Mucosa of descending colon (tissue), 3 donors: ENCODE data around the gene SH3TC1. TPM values are rescaled to one million over a fixed set of nuclear protein-coding genes. Genes with fewer than 3 reads are reported as not detected.

Source experiments
- ATAC-seq: fragments of 200-7000 bp; cut with Tn5 transposase; one replicate; pipeline ENCODE4 v1.9.1; 2020; ENCODE audit warnings: mild to moderate bottlenecking, moderate library complexity
- DNase-seq, 3 donors: peaks; one replicate each; pipeline ENCODE4 v3.0.0-alpha.2; 2020
- H3K36me3 ChIP-seq: fragments of 200-600 bp; one replicate; pipeline ENCODE4 v1.8.0; 2021; ENCODE audit warnings: low read depth, mild to moderate bottlenecking
- H3K4me1 ChIP-seq: fragments of 200-600 bp; one replicate; pipeline ENCODE4 v1.8.0; 2021; ENCODE audit warnings: low read depth, mild to moderate bottlenecking
- H3K4me3 ChIP-seq: fragments of 200-600 bp; one replicate; pipeline ENCODE4 v1.8.0; 2021; ENCODE audit warnings: mild to moderate bottlenecking
- H3K9me3 ChIP-seq: fragments of 200-600 bp; one replicate; pipeline ENCODE4 v1.8.0; 2021; ENCODE audit warnings: mild to moderate bottlenecking
- intact Hi-C, 2 donors: fragments of 100-400 bp; cut with DNase I in 1 of 2; cut with micrococcal nuclease in 1 of 2; formaldehyde crosslinking; loops; one replicate each; pipeline versions ENCODE4 v1.11.0 to v1.11.1; 2022; cut with DNase I, micrococcal nuclease
- total RNA-seq, 3 donors: library from RNA; stranded (reverse); fragmentation: NEBNext Ultra II Directional in 2 of 3; extraction: Animal tissue kit (Norgen Biotek cat#: 25700) in 2 of 3; gene quantifications; one replicate each; pipeline versions ENCODE4 v1.2.1 to v1.2.4, GENCODE V29; 2021 to 2023
- TF ChIP-seq, protein P1 (sequence below): fragments of 200-600 bp; IDR thresholded peaks from one replicate; pipeline ENCODE4 v1.8.0; 2022; ENCODE audit warnings: antibody characterized with exemption, mild to moderate bottlenecking
- donor health status: DM: no; HTN: no; CAD: no; lungs with moderate emphysema.
- donor health status: DM: no; HTN: no; CAD: no.
- donor health status: DM: no; HTN: yes; CAD: no.

Gene SH3TC1
- total RNA-seq, 3 donors from 2014 or later, result 10.3 to 13.6 (median 11.7) TPM

DNA sequence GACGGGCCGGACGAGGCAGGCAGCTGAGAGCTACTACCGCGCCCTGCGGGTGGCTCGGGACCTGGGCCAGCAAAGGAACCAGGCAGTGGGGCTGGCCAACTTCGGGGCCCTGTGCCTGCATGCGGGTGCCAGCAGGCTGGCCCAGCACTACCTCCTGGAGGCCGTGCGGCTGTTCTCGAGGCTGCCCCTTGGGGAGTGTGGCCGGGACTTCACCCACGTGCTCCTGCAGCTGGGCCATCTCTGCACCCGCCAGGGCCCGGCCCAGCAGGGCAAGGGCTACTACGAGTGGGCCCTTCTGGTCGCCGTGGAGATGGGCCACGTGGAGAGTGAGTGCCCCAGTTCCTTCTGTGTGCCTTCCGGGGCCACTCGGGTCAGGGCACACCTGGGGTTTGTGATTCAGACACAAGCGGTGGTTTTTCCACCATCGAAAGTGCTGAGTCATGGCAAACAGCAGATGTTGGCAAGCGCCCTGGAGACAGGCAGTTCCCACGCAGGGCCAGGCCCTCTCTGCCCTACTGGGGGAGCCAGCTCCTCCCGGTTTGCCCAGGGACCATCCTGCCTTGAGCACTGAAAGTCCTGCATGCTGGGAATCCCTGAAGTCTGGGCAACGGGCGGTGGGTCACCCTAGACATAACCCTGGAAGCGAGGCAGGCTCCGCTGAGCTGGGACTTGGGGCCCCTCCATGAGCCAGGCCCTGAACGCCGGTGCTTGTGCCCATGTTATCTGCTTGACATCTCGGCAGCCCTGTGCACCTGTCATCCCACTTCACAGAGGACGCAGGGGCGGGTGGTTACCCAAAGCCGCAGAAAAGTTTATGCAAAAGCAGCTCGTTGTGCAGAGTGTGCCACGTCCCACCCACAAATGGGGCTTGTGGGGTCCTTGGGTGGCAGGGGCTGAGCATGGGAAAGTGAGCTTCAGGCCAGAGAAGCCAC, 29.5 kb downstream of the SH3TC1 start:
- TF ChIP-seq, protein P1, sequence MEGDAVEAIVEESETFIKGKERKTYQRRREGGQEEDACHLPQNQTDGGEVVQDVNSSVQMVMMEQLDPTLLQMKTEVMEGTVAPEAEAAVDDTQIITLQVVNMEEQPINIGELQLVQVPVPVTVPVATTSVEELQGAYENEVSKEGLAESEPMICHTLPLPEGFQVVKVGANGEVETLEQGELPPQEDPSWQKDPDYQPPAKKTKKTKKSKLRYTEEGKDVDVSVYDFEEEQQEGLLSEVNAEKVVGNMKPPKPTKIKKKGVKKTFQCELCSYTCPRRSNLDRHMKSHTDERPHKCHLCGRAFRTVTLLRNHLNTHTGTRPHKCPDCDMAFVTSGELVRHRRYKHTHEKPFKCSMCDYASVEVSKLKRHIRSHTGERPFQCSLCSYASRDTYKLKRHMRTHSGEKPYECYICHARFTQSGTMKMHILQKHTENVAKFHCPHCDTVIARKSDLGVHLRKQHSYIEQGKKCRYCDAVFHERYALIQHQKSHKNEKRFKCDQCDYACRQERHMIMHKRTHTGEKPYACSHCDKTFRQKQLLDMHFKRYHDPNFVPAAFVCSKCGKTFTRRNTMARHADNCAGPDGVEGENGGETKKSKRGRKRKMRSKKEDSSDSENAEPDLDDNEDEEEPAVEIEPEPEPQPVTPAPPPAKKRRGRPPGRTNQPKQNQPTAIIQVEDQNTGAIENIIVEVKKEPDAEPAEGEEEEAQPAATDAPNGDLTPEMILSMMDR, result no peak
- peak; percentile 74 for ATAC-seq
- DNase-seq, result peak; percentile 62 to 82 (median 67)
- H3K4me3 ChIP-seq, result no peak overlapping the region
- H3K4me1 ChIP-seq, result peaks cover 6% of the 10 kb centered on the region
- no peaks in the 10 kb centered on the region for H3K9me3 ChIP-seq
- intact Hi-C loops, result no loop called here
- H3K36me3 ChIP-seq, result no peaks in the 10 kb centered on the region

DNA sequence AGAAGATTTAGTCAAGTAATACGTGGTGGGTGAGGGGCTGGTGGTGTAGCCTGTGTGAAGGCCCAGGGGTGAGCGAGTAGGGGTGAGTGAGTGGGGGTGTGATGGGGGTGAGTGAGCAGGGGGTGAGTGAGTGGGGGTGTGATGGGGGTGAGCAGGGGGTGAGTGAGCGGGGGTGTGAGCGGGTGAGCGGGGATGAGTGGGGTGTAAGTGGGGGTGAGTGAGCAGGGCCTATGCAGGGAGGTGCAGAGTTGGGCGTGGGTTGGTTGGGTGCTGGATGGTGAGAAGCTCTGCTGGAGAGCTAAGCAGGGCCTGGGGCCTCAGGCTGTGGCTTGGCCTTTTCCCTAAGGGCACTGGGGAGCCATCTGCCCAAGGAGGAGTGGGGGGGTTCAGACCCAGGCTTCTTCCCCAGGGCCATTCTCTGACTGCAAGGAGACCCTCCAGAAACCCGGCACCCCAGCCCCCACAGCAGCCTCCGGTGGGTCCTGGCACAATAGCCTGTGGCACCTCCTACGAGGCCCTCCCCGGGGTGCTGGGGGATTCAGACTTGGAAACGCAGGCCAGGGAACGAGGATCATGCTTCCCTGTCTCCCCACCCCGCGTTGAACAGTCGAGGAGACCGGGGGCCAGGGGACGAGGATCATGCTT, 30.4 kb downstream of the SH3TC1 start:
- peak in 1 of 3 donors; percentile 49 for DNase-seq
- intact Hi-C loops, result no loop called here
- TF ChIP-seq, protein P1, result no peak
- H3K36me3 ChIP-seq, result no peaks in the 10 kb centered on the region
- no peaks in the 10 kb centered on the region for H3K9me3 ChIP-seq
- peaks cover 6% of the 10 kb centered on the region for H3K4me1 ChIP-seq
- ATAC-seq, result no peak
- H3K4me3 ChIP-seq, result no peak overlapping the region

DNA sequence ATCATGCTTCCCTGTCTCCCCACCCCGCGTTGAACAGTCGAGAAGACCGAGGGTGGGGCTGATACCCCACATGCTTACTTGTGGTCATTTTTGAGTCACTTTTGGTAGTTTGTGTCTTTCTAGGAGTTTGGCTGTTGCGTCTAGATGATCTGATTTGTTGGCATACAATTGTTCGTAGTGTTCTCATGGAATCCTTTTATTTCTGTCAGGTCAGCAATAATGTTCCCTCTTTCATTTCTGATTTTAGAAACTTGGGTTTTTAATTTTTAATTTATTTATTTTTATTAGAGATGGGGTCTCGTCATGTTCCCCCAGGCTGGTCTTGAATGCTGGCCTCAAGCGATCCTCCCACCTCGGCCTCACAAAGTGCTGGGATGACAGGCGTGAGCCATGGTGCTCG, 30.9 kb downstream of the SH3TC1 start:
- no peak for DNase-seq
- TF ChIP-seq, protein P1, result no peak
- Histone ChIP-seq H3K36me3 (no peaks in the 10 kb centered on the region), H3K4me1 (peaks cover 6% of the 10 kb centered on the region), H3K4me3 (no peak overlapping the region), H3K9me3 (no peaks in the 10 kb centered on the region)
- intact Hi-C loops, result no loop called here
- ATAC-seq, result no peak

DNA sequence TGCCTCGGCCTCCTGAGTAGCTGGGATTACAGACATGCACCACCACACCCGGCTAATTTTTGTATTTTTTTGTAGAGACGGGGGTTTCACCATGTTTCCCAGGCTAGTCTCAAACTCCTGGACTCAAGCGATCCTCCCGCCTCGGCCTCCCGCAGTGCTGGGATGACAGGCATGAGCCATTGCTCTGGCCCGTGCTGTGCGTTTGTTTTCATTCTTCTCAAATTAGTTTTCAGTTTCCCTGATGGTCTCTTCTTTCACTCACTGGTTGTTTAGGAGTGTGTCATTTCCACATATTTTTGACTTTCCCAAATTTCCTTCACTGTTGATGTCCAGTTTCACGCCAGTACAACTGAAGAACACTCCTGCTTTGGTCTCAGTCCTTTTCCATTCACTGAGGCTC, 31.8 kb downstream of the SH3TC1 start:
- no peaks in the 10 kb centered on the region for H3K9me3 ChIP-seq
- intact Hi-C loops, result no loop called here
- H3K36me3 ChIP-seq, result no peaks in the 10 kb centered on the region
- ATAC-seq (no peak), DNase-seq (peak in 1 of 3 donors; percentile 17)
- TF ChIP-seq, protein P1, result no peak
- no peak overlapping the region for H3K4me3 ChIP-seq
- H3K4me1 ChIP-seq, result peaks cover 6% of the 10 kb centered on the region

DNA sequence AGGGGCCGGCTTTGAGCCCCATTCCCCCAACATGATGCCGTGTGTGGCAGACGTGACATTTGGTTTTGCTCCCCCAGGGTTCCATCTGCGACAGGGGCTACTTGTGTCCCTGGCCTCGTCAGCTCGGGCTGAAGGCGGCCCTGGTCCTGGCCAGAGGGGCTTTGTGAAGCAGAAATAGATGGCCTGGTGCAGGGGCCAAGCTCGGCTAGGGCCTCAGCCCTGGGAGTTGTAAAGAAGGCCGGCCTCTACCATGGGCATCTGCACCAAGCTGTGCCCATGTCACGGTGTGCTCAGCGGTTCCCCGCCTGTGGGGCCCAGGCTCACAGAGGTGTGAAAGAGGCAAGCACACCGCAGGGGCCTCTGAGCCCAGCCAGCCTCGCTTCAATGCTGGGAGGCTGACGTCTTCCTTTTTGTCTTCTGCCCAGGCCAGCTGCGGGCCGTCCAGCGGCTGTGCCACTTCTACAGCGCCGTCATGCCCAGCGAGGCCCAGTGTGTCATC, 32.5 kb downstream of the SH3TC1 start:
- ATAC-seq, result no peak
- peak in 1 of 3 donors; percentile 43 for DNase-seq
- H3K4me1 ChIP-seq, result peaks cover 6% of the 10 kb centered on the region
- H3K36me3 ChIP-seq, result no peaks in the 10 kb centered on the region
- no peak overlapping the region for H3K4me3 ChIP-seq
- TF ChIP-seq, protein P1, result no peak
- intact Hi-C loops, result no loop called here
- no peaks in the 10 kb centered on the region for H3K9me3 ChIP-seq
